B cell (primary cell): ENCODE results near the gene UBE2F. TPM values are rescaled to one million over a fixed set of nuclear protein-coding genes. Genes with fewer than 3 reads are reported as not detected.

Experiments used
- ATAC-seq: fragments of 200-7000 bp; cut with Tn5 transposase; one replicate; pipeline ENCODE4 v1.10.0; 2021; ENCODE audit warnings: low read depth, mild to moderate bottlenecking, moderate number of reproducible peaks, moderate library complexity
- CTCF ChIA-PET: fragments of 350-600 bp; sonication (Branson Sonifier 250); formaldehyde crosslinking; loops from one replicate; lab custom pipeline; 2021; ENCODE audit warnings: antibody characterized with exemption, inconsistent platforms; lab: Charles Lee
- POLR2A ChIA-PET: fragments of 350-600 bp; sonication (Branson Sonifier 250); formaldehyde crosslinking; loops from one replicate; lab custom pipeline; 2021; ENCODE audit warnings: antibody characterized with exemption; lab: Charles Lee
- DNase-seq: peaks from one replicate; pipeline ENCODE4 v3.0.0; 2013
- H2AFZ ChIP-seq: 2 replicates; pipeline ENCODE4 v1.6.1; 2012; ENCODE audit warnings: mild to moderate bottlenecking, low read depth, low read length; ENCODE audit not compliant: insufficient read depth, poor library complexity, severe bottlenecking
- H3K27ac ChIP-seq, 2 donors: 1 replicate in 1 of 2; 2 replicates in 1 of 2; pipeline ENCODE4 v1.5.1; 2012 to 2013; ENCODE audit warnings: low read length in 2 of 2, mild to moderate bottlenecking in 2 of 2, moderate library complexity in 1 of 2
- H3K27me3 ChIP-seq, 4 experiments: fragments of 200-600 bp in 1 of 4; sonication (generic) in 1 of 4; replicated peaks in 1 of 4; 1 replicate in 2 of 4; 2 replicates in 2 of 4; pipeline versions ENCODE4 v1.6.1 to v1.7.0; 2013 to 2016; ENCODE audit warnings: low read length in 3 of 4, mild to moderate bottlenecking in 2 of 4, mixed read lengths in 1 of 4, moderate library complexity in 1 of 4; ENCODE audit not compliant: insufficient read depth in 4 of 4, control insufficient read depth in 3 of 4; ENCODE audit errors: control extremely low read depth in 1 of 4
- H3K36me3 ChIP-seq, 2 experiments: replicated peaks in 1 of 2; 1 replicate in 1 of 2; 2 replicates in 1 of 2; pipeline versions ENCODE4 v1.6.1 to v1.7.1; 2013; ENCODE audit warnings: low read length in 1 of 2; ENCODE audit not compliant: insufficient read depth in 2 of 2, control insufficient read depth in 1 of 2; ENCODE audit errors: control extremely low read depth in 1 of 2, extremely low read depth in 1 of 2
- H3K4me1 ChIP-seq, 2 donors: fragments of 200-600 bp in 1 of 2; sonication (generic) in 1 of 2; 1 replicate in 1 of 2; 2 replicates in 1 of 2; pipeline versions ENCODE4 v1.5.1 to v1.6.1; 2013 to 2017; ENCODE audit warnings: low read length in 2 of 2; ENCODE audit not compliant: control insufficient read depth in 2 of 2, insufficient read depth in 2 of 2
- H3K4me2 ChIP-seq: replicated peaks from 2 replicates; pipeline ENCODE3; 2012; ENCODE audit warnings: mild to moderate bottlenecking, low read depth, low read length; ENCODE audit not compliant: poor library complexity, severe bottlenecking
- H3K4me3 ChIP-seq, 5 experiments: fragments of 200-600 bp in 1 of 5; sonication (generic) in 1 of 5; 1 replicate in 3 of 5; 2 replicates in 2 of 5; pipeline versions ENCODE4 v1.5.1 to v1.7.0; 2011 to 2016; ENCODE audit warnings: low read length in 4 of 5, mild to moderate bottlenecking in 4 of 5, low read depth in 2 of 5, control low read depth in 1 of 5, moderate library complexity in 1 of 5; ENCODE audit not compliant: insufficient read depth in 1 of 5; ENCODE audit errors: control extremely low read depth in 1 of 5, extremely low read depth in 1 of 5
- H3K79me2 ChIP-seq: fragments of 200-600 bp; sonication (generic); one replicate; pipeline ENCODE4 v1.6.0; 2016; ENCODE audit warnings: low read length; ENCODE audit not compliant: control insufficient read depth, insufficient read depth
- H3K9ac ChIP-seq: fragments of 200-600 bp; sonication (generic); 2 replicates; pipeline ENCODE4 v1.6.1; 2017; ENCODE audit warnings: mild to moderate bottlenecking, low read length, moderate library complexity
- H3K9me3 ChIP-seq, 3 donors: one replicate each; pipeline versions ENCODE4 v1.6.1 to v1.7.1; 2013; ENCODE audit warnings: low read length in 2 of 3; ENCODE audit not compliant: control insufficient read depth in 2 of 3, insufficient read depth in 1 of 3; ENCODE audit errors: control extremely low read depth in 1 of 3
- H4K20me1 ChIP-seq: 2 replicates; pipeline ENCODE4 v1.6.0; 2012; ENCODE audit warnings: mild to moderate bottlenecking, low read length; ENCODE audit not compliant: insufficient read depth, control insufficient read depth, poor library complexity, severe bottlenecking
- H3K27ac Mint-ChIP-seq: one replicate; pipeline ENCODE4 v1.8.0; 2021; ENCODE audit warnings: mixed read lengths
- H3K27me3 Mint-ChIP-seq: one replicate; pipeline ENCODE4 v1.8.0; 2021; ENCODE audit warnings: mixed read lengths
- H3K4me1 Mint-ChIP-seq: one replicate; pipeline ENCODE4 v1.8.0; 2021; ENCODE audit warnings: mixed read lengths
- H3K4me3 Mint-ChIP-seq: one replicate; pipeline ENCODE4 v1.8.0; 2021; ENCODE audit warnings: mixed read lengths
- H3K9me3 Mint-ChIP-seq: one replicate; pipeline ENCODE4 v1.8.0; 2022; ENCODE audit warnings: mixed read lengths; ENCODE audit not compliant: insufficient read depth
- EZH2 ChIP-seq: IDR thresholded peaks from 2 replicates; pipeline ENCODE4 v1.6.1; 2012; ENCODE audit warnings: borderline replicate concordance, low read depth, mild to moderate bottlenecking, moderate library complexity, low read length; ENCODE audit not compliant: insufficient read depth, poor library complexity, severe bottlenecking
- WGBS: methylation state at CpG from one replicate; pipeline ENCODE4 v1.1.5; 2013; ENCODE audit warnings: missing lambda C conversion rate; ENCODE audit not compliant: insufficient coverage; 5-methylcytosine and 5-hydroxymethylcytosine counted together
- intact Hi-C: fragments of 100-400 bp; cut with micrococcal nuclease; formaldehyde crosslinking; loops from one replicate; pipeline ENCODE4 v1.10.0; 2022
- polyA plus RNA-seq: library from polyadenylated mRNA; depleted of rRNA; stranded (reverse); fragments of >200 nt; gene quantifications from 2 replicates; pipeline ENCODE4 v1.2.3, GENCODE V29; 2012
- total RNA-seq, 2 donors: library from RNA; stranded (reverse); fragments of 120-200 nt in 1 of 2; gene quantifications; 1 replicate in 1 of 2; 2 replicates in 1 of 2; pipeline versions ENCODE4 v1.2.3 to v1.2.4, GENCODE V29; 2013 to 2022
- TF ChIP-seq, protein P1 (sequence below): fragments of 200-600 bp; IDR thresholded peaks from one replicate; pipeline ENCODE4 v1.8.0; 2022; ENCODE audit warnings: antibody characterized with exemption, mild to moderate bottlenecking

UBE2F gene
- total and polyA plus RNA-seq, 2 donors (not counting 1 experiment from before 2014, with no cell fraction given), result 22.5 to 57.6 TPM

DNA sequence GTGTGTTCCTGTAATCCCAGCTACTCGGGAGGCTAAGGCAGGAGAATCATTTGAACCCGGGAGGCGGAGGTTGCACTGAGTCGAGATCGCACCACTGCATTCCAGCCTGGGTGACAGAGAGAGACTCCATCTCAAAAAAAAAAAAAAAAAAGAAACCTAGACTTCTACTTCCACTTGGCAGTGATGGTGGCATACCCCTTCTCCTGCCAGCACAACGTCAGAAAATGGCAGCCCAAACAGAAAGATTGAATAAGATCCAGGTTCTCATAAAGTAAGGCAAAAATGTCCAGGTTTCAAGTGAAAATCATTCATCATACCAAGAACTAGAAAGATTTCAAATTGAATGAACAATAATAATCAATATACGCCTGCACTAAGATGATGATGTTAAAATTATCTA lies 117.9 kb downstream of the UBE2F start:
- POLR2A ChIA-PET, result no interaction called here
- peaks cover 9 to 11% of the 10 kb centered on the region in 2 donors for H3K4me1 ChIP-seq
- peaks cover 0 to 33% of the 10 kb centered on the region in 2 experiments for H3K36me3 ChIP-seq

DNA sequence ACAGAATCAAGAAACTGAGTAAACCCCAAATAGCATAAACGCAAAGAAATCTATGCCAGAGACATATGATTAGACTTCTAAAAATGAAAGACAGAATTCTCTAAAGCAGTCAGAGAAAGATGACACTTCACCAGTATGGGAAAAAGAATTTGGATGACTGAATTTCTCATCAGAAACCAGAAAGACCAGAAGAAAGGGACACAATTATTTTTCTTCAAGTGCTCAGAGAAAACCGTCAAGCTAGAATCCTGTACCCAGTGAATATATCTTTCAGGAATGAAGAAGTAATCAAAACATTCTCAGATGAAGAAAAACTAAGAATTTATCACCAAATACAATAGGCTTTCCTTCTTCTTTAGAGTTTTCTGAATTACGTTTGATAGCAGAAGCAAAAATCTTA lies 119.1 kb downstream of the UBE2F start:
- Histone ChIP-seq H3K4me2 (no peak overlapping the region), H3K79me2 (no peaks in the 10 kb centered on the region), H4K20me1 (no peaks in the 10 kb centered on the region), H3K4me3 (no peak overlapping the region), H2AFZ (no peak overlapping the region), H3K27me3 (no peaks in the 10 kb centered on the region), H3K27ac (no peak overlapping the region), H3K9ac (no peak overlapping the region), H3K36me3 (peaks cover 0 to 29% of the 10 kb centered on the region in 2 experiments), H3K4me1 (peaks cover 9 to 11% of the 10 kb centered on the region in 2 donors), H3K9me3 (no peaks in the 10 kb centered on the region)
- ATAC-seq (no peak), DNase-seq (no peak)
- Mint-ChIP-seq H3K27ac (no peak overlapping the region), H3K27me3 (no peaks in the 10 kb centered on the region), H3K4me3 (no peak overlapping the region), H3K9me3 (no peaks in the 10 kb centered on the region), H3K4me1 (peaks cover 10% of the 10 kb centered on the region)
- WGBS, result no CpG with 5 or more reads among the region's 3 CpGs
- TF ChIP-seq, protein P1, sequence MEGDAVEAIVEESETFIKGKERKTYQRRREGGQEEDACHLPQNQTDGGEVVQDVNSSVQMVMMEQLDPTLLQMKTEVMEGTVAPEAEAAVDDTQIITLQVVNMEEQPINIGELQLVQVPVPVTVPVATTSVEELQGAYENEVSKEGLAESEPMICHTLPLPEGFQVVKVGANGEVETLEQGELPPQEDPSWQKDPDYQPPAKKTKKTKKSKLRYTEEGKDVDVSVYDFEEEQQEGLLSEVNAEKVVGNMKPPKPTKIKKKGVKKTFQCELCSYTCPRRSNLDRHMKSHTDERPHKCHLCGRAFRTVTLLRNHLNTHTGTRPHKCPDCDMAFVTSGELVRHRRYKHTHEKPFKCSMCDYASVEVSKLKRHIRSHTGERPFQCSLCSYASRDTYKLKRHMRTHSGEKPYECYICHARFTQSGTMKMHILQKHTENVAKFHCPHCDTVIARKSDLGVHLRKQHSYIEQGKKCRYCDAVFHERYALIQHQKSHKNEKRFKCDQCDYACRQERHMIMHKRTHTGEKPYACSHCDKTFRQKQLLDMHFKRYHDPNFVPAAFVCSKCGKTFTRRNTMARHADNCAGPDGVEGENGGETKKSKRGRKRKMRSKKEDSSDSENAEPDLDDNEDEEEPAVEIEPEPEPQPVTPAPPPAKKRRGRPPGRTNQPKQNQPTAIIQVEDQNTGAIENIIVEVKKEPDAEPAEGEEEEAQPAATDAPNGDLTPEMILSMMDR, result no peak
- TF ChIP-seq EZH2, result no peak
- intact Hi-C loops, result no loop called here
- CTCF ChIA-PET, result no interaction called here
- POLR2A ChIA-PET, result no interaction called here

More for the DNA sequence above, 117.9 kb downstream of the UBE2F start:
- no peaks in the 10 kb centered on the region for H3K9me3 Mint-ChIP-seq
- Histone ChIP-seq H3K79me2 (no peaks in the 10 kb centered on the region), H4K20me1 (no peaks in the 10 kb centered on the region), H3K9ac (no peak overlapping the region), H3K27me3 (no peaks in the 10 kb centered on the region), H2AFZ (no peak overlapping the region), H3K4me2 (no peak overlapping the region), H3K4me3 (no peak overlapping the region), H3K9me3 (no peaks in the 10 kb centered on the region), H3K27ac (no peak overlapping the region)
- DNase-seq (no peak), ATAC-seq (no peak)
- H3K27ac Mint-ChIP-seq, result no peak overlapping the region
- CTCF ChIA-PET, result no interaction called here
- intact Hi-C loops, result no loop called here
- peaks cover 10% of the 10 kb centered on the region for H3K4me1 Mint-ChIP-seq
- H3K27me3 Mint-ChIP-seq, result no peaks in the 10 kb centered on the region
- 95% methylated on average over 4 of the region's 7 CpGs for WGBS
- no peak overlapping the region for H3K4me3 Mint-ChIP-seq
- no peak for TF ChIP-seq EZH2
- TF ChIP-seq, protein P1, result no peak
